Measurements from ENCODE around the gene UPP1.

DNA sequence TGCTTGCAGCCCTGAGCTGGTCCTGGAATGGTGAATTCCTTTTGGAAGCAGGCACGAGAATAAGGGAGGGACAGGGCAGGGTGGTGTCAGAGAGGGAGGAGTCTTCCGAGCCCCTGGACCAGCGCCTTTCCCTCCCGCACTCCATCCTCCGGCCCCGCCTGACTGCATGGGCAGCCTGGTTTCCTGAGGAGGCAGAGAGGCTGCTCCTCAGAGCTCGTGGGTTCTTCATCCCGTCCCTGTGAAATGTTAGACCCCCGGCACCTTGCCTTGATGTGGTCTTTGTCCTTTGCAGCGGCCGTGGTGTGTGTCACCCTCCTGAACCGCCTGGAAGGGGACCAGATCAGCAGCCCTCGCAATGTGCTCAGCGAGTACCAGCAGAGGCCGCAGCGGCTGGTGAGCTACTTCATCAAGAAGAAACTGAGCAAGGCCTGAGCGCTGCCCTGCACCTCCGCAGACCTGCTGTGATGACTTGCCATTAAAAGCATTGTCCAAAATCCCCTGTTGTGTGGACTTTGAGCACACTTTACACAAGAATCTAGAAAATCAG is 18.9 kb downstream of the UPP1 start:
- TF ChIP-seq EZH2 (IDR thresholded peaks at IDR 0.05; ENCODE audit: borderline replicate concordance, low read length) (no peak), CTCF (IDR thresholded peaks at IDR 0.05; ENCODE audit: low read length) (no peak)

Measured in OCI-LY1 (cell line).